WTC11 (cell line): Measurements from ENCODE around the gene ST6GALNAC3.

ENCODE experiments used
- ATF2 ChIP-seq: sonication (generic); formaldehyde crosslinking; IDR thresholded peaks from 2 replicates; pipeline ENCODE4 v1.8.1; 2022; ENCODE audit warnings: low read depth, missing genetic modification reagents, borderline replicate concordance
- ATF3 ChIP-seq: sonication (generic); formaldehyde crosslinking; conservative IDR thresholded peaks from 2 replicates; pipeline ENCODE4 v1.8.1; 2022; ENCODE audit warnings: mild to moderate bottlenecking, missing genetic modification reagents
- ATF6 ChIP-seq: sonication (generic); formaldehyde crosslinking; IDR thresholded peaks from 2 replicates; pipeline ENCODE4 v1.8.1; 2023; ENCODE audit warnings: mild to moderate bottlenecking, missing genetic modification reagents
- CTCF ChIP-seq: fragments of 200-600 bp; IDR thresholded peaks from 2 replicates; pipeline ENCODE4 v1.8.0; 2022; ENCODE audit warnings: antibody characterized with exemption
- HMGXB4 ChIP-seq: sonication (generic); formaldehyde crosslinking; IDR thresholded peaks from 2 replicates; pipeline ENCODE4 v1.8.1; 2023; ENCODE audit warnings: mild to moderate bottlenecking, moderate library complexity, missing genetic modification reagents
- MAX ChIP-seq: sonication (generic); formaldehyde crosslinking; IDR thresholded peaks from 2 replicates; pipeline ENCODE4 v1.8.0; 2022; ENCODE audit warnings: mild to moderate bottlenecking, missing genetic modification reagents
- NFATC4 ChIP-seq: fragments of 250-450 bp; sonication (Bioruptor Pico); IDR thresholded peaks from 2 replicates; pipeline ENCODE4 v1.9.0; 2021; ENCODE audit warnings: mild to moderate bottlenecking
- NR2C2 ChIP-seq: sonication (generic); formaldehyde crosslinking; IDR thresholded peaks from 2 replicates; pipeline ENCODE4 v1.8.0; 2022; ENCODE audit warnings: mild to moderate bottlenecking, missing genetic modification reagents
- TCF7 ChIP-seq: sonication (generic); formaldehyde crosslinking; IDR thresholded peaks from 2 replicates; pipeline ENCODE4 v1.8.0; 2022; ENCODE audit warnings: mild to moderate bottlenecking, low read depth, missing genetic modification reagents, moderate library complexity
- ZNF121 ChIP-seq: sonication (generic); formaldehyde crosslinking; IDR thresholded peaks from 2 replicates; pipeline ENCODE4 v1.8.0; 2023; ENCODE audit warnings: missing genetic modification reagents
- ZNF263 ChIP-seq: sonication (generic); formaldehyde crosslinking; IDR thresholded peaks from 2 replicates; pipeline ENCODE4 v1.8.1; 2022; ENCODE audit warnings: low read depth, mild to moderate bottlenecking, moderate library complexity, missing genetic modification reagents
- ZSCAN18 ChIP-seq: fragments of 250-450 bp; sonication (Bioruptor Pico); IDR thresholded peaks from 2 replicates; pipeline ENCODE4 v2.1.2; 2022; ENCODE audit warnings: mild to moderate bottlenecking, moderate library complexity

GRCh38 chr1:76035053-76035452 is 39.5 kb upstream of the ST6GALNAC3 start:
- no peak for TF ChIP-seq ATF2
- TF ChIP-seq CTCF: no peak
- no peak for TF ChIP-seq HMGXB4 (CRISPR knock-in tag)
- TF ChIP-seq ZNF263: no peak
- no peak for TF ChIP-seq ATF3 (CRISPR knock-in tag)
- no peak for TF ChIP-seq ZSCAN18 (CRISPR knock-in tag)
- TF ChIP-seq ATF6: no peak
- TF ChIP-seq NR2C2: no peak
- TF ChIP-seq MAX (CRISPR knock-in tag): no peak
- no peak for TF ChIP-seq ZNF121 (CRISPR knock-in tag)
- no peak for TF ChIP-seq TCF7 (CRISPR knock-in tag)
- TF ChIP-seq NFATC4: no peak
